ENCODE measurements around the gene FAM228B. TPM values are rescaled to one million over a fixed set of nuclear protein-coding genes. Genes with fewer than 3 reads are reported as not detected.
"Not testable (repeated sequence)": the region's sequence is repeated elsewhere in the genome, so short reads cannot be mapped to it uniquely, and the experiment has no call there.

FAM228B gene
- polyA plus RNA-seq (ENCODE audit: insufficient read length in 3 of 3) = 10 to 100 TPM; 20.2 to 31.9 (median 29.8) TPM

DNA sequence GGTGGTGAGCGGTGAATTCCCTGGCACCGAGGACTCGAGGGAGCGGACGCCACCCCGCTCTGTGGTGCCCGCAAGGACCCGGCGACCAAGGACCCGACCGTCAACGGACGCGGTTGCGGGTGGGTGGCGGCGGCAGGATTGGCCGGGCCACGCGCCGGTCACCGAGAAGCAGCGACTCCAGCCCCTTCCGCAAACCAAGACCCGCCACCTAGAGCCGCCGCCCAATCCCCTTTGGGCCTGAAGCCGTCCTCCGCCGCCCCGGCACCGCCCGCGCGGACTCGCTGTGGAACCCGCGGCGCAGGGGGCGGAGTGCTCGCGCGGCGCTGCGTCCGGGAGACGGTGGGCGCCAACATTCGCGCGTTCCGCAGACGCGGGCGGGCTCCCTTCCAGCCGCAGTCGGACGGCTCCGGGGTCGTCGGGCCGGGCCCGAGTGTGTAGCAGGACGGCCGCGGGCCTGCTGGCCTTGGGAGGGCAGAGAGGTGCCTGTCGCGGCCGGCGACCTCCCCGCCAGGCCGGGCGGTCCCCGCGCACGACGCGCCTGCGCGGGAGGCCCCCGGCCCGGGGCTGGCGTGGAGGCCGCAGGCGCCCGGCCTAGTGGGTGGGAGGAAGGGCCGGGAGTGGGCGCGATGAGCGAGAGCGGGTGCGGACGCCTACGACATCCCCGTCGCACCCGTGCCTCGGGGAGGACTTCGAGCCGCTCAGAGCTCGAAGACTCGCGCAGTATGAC is at the start of gene FAM228B, which contains the start of gene PFN4:
FAM228B (plus strand) TSS at position 275 of the 727 bp plus-strand sequence. CDS start 893 bp downstream, outside the sequence.
PFN4 (minus strand) TSS at position 140 of the 727 bp plus-strand sequence. CDS start 799 bp downstream, outside the sequence.
- DNase-seq (ENCODE audit: low read depth in 3 of 3, low spot score in 2 of 3) = peak; percentile 53 to 70 (median 69)

- DNase-seq (ENCODE audit: low read depth in 3 of 3, low spot score in 2 of 3) = no peak
Observed at GRCh38 chr2:24073816-24074215, 49.5 kb upstream of the FAM228B start.

- DNase-seq (ENCODE audit: low read depth in 3 of 3, low spot score in 2 of 3) = no peak
Observed at GRCh38 chr2:24075259-24075658, 48.0 kb upstream of the FAM228B start.

DNA sequence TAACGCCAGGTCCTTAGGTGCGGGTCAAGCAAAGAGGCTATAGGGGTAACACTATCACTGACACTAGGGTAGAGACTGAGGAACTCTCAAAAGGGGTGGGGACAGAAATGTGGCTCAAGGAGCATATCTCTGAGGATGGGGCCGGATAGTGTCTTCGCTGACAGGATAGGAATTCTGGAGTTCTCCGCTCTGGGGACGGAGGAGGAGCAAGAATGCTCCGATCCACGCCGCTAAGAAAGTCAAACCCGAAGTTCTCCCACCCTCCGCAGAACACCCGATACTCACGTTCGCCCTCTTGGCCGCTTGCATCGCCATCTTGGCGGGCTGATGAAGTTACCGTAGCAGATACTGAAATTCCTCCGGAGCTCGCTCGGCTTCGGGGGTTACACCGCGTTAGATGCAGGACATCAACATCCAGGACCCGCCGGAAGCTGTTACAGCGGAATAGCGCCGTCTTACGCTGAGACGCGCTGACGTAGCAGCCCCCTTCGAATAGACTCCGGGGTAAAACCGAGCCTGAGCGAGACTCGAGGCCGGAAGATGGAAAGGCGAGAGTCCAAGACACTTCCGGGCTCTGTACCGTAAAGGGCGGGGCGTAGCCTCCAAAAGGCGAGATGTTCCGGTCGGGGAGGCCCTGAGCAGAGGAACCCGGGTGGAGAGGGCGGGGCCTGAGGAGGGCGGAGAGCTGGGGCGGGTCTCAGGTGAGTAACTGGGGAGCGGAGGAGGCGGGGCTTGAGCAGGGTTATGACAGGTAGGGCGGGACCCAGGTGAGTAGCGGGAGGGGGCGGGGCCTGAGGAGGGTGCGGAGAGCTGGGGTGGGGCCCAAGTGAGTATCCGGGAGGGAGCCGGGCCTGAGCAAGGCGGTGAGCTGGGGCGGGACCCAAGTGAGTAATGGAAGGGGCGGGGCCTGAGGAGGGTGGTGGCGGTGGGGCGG is 47.1 kb upstream of the FAM228B start, which contains the start of gene SF3B6:
SF3B6 (minus strand) TSS at position 412 of the 934 bp plus-strand sequence; CDS start at position 315, 97 bp downstream.
- peak; percentile 96 to 98 (median 98) for DNase-seq (ENCODE audit: low read depth in 3 of 3, low spot score in 2 of 3)

DNA sequence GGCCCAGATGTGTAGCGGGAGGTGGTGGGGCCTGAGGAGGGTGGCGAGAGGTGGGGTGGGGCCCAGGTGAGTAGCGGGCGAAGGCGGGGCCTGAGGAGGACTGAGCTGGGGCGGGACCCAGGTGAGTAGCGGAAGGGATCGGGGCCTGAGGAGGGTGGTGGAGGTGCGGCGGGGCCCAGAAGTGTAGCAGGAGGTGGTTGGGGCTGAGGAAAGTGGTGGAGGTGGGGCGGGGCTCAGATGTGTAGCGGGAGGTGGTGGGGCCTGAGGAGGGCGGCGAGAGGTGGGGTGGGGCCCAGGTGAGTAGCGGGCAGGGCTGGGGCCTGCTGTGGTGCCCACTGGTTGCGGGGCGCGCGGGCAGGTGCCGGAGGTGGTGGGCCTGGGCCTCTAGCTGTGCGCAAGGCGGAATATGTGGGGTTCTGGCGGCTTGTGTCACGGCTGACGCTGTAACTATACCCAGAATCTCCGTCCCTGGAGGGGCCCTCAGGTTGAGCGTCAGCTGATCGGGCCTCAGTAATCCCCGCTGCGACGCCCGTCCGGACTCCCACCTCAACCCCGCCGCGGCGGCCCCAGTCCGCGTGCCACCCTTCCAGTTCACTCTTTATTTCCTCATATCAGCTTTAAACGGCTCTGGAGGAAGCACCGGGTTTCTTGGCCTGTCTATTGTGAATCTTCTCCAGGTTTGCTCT is 46.3 kb upstream of the FAM228B start:
- no peak for DNase-seq (ENCODE audit: low read depth in 3 of 3, low spot score in 2 of 3)

GRCh38 chr2:24077535-24077877 is 45.8 kb upstream of the FAM228B start:
- DNase-seq (ENCODE audit: low read depth in 3 of 3, low spot score in 2 of 3) = no peak

- DNase-seq (ENCODE audit: low read depth in 3 of 3, low spot score in 2 of 3) = no peak
Observed at GRCh38 chr2:24077879-24078278, 45.4 kb upstream of the FAM228B start.

- DNase-seq (ENCODE audit: low read depth in 3 of 3, low spot score in 2 of 3) = no peak
Observed at GRCh38 chr2:24080701-24081100, 42.6 kb upstream of the FAM228B start.

GRCh38 chr2:24082787-24083566 is 40.3 kb upstream of the FAM228B start:
- DNase-seq (ENCODE audit: low read depth in 3 of 3, low spot score in 2 of 3) = no peak

DNA sequence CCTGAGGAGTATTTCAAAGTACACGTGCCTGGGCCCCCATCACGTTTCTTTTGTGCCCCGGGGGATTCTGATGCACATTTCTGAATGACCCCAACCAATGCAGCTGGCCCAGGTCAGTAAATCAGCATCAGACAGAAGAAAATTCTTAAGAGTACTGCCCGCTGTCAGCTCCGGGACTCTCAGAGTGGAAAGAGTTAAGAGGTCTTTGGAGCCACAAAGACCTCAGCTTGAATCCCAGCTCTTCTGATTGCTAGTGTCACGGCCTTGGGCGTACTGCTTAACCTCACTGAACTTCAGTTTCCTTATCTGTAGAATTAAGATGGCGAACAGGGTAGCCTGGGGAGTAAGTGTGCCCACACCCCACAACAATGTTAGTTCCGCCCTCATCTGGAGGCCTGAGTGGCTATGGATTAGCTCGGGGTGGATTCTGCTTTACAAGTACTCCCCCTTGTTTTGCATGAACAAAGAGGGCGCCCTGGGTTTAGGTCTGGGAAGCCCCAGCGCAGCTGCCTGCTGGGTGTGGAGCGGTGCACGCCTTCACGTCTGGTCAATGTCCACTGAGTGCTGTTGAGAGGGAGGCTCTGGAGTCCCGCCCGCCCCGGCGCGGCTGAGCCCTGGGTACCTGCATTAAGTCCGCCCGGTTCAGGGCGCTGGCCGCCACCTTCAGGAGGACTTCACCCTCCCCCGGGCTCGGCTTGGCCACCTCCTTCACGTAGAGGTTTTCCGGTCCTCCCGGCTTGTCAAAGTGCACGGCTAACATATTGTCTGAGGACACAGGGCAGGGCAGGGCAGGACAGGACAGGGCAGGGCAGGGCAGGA is 39.5 kb upstream of the FAM228B start:
- DNase-seq (ENCODE audit: low read depth in 3 of 3, low spot score in 2 of 3) = peak; percentile 56 to 74 (median 65)

DNA sequence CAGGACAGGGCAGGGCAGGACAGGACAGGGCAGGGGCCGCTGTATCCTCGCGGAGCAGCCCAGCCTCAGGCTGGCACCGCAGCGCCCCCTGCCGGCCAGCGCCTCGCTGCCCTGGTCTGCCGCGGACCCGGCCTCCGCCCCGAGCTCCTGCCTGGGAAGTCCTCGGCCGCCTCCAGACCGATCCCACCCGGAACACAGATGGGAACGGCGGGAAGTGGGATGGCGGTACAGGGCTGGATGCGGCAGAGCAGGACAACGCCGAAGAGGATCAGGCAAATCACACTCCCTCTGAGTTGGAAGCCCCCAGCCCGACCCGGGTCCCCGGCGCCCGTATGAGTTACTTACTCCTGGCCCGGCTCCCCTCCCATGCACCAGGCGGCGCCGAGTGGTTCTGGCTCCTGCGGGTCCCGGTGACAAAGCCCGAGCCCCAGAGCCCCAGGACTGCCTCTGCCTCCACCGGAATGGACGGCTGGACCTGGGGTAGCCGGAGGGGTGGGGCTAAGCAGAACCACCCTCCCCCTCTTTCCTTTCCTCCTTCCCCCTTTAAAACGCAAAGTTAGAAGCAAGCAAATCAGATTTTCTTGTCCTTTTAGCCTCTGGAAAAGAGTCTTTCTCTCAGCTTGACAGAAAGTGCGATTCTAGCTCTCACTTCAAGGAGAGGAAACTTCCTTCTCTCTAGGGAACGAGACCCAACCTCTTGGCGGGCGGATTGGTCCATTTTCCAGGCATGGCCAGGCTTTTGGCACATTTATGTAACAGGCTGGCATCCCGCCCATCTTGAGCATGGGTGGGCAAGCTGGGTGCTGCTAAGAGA is 38.7 kb upstream of the FAM228B start, which contains the start of gene TP53I3:
TP53I3 (minus strand) TSS at position 449 of the 814 bp plus-strand sequence. CDS start 508 bp downstream, outside the sequence.
- DNase-seq (ENCODE audit: low read depth in 3 of 3, low spot score in 2 of 3) = peak; percentile 82 to 86 (median 83)

GRCh38 chr2:24085200-24085489 is 38.1 kb upstream of the FAM228B start:
- no peak for DNase-seq (ENCODE audit: low read depth in 3 of 3, low spot score in 2 of 3)

DNA sequence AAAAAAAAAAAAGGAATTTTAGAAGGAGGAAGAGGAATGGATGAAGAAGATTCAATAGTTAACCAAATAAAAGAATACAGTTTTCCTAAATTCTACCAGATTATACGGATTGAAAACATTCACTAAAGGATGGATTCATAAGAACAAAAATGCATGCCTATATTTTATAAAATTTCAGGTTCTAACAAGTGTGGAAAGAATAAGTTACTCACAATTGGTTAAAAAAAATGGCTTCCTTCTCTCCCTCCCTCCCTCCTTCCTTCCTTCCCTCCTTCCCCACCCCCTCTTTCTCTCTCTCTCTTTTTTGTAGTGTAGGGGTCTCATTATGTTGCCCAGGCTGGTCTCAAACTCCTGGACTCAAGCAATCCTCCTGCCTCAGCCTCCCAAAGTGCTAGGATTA is 37.0 kb upstream of the FAM228B start:
- no peak for DNase-seq (ENCODE audit: low read depth in 3 of 3, low spot score in 2 of 3)

DNA sequence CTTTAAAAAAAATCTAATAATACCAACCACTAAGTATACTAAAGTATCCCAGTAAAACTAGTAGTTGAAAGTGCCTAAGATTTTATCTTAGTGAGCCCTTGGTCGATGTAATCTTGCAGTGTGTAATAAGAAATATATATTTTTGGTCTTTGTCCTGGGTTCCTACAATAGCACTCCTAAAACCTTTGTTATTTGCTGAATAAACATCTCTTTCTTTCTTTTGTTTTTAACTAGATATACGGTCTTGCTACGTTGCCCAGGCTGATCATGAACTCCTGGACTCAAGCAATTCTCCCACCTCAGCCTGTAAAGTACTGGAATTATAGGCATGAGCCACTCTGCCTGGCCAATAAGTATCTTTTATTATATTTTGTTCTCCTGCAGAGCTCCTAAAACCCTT is 36.2 kb upstream of the FAM228B start:
- no peak for DNase-seq (ENCODE audit: low read depth in 3 of 3, low spot score in 2 of 3)

GRCh38 chr2:24088821-24089359 is 34.4 kb upstream of the FAM228B start:
- no peak for DNase-seq (ENCODE audit: low read depth in 3 of 3, low spot score in 2 of 3)

DNA sequence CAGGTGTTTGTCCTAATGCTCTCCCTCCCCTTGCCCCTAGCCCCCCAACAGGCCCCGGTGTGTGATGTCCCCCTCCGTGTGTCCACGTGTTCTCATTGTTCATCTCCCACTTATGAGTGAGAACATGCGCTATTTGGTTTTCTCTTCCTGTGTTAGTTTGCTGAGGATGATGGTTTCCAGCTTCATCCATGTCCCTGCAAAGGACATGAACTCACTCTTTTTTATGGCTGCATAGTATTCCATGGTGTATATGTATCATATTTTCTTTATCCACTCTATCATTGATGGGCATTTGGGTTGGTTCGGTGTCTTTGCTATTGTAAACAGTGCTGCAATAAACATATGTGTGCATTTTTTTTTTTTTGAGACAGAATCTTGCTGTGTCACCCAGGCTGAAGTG is 30.0 kb upstream of the FAM228B start:
- DNase-seq (ENCODE audit: low read depth in 3 of 3, low spot score in 2 of 3) = not testable (repeated sequence)

DNA sequence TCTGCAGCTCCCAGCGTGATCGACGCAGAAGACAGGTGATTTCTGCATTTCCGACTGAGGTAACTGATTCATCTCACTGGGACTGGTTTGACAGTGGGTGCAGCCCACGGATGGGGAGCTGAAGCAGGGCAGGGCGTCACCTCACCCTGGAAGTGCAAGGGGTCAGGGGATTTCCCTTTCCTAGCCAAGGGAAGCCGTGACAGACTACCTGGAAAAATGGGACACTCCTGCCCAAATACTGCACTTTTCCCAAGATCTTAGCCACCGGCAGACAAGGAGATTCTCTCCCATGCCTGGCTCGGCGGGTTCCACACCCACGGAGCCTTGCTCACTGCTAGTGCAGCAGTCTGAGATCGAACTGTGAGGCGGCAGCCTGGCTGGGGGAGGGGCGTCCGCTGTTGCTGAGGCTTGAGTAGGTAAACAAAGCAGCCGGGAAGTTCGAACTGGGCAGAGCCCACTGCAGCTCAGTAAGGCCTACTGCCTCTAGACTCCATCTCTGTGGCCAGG is 28.0 kb upstream of the FAM228B start:
- DNase-seq (ENCODE audit: low read depth in 3 of 3, low spot score in 2 of 3) = not testable (repeated sequence)

DNA sequence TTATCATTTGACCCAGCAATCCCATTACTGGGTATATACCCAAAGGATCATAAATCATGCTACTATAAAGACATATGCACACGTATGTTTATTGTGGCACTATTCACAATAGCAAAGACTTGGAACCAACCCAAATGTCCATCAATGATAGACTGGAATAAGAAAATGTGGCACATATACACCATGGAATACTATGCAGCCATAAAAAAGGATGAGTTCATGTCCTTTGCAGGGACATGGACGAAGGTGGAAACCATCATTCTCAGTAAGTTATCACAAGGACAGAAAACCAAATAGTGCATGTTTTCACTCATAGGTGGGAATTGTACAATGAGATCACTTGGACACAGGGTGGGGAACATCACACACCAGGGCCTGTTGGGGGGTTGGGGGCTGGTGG is 22.5 kb upstream of the FAM228B start:
- not testable (repeated sequence) for DNase-seq (ENCODE audit: low read depth in 3 of 3, low spot score in 2 of 3)
